GM19240 (cell line): ENCODE data around the gene FREY1.
A peak's percentile ranks its signal among the peaks of the same experiment; 100 is the strongest.

Experiments used
- DNase-seq: peaks from one replicate; pipeline ENCODE4 v3.0.0; 2011; ENCODE audit warnings: low spot score; ENCODE audit not compliant: insufficient read length

The FREY1 gene

DNA sequence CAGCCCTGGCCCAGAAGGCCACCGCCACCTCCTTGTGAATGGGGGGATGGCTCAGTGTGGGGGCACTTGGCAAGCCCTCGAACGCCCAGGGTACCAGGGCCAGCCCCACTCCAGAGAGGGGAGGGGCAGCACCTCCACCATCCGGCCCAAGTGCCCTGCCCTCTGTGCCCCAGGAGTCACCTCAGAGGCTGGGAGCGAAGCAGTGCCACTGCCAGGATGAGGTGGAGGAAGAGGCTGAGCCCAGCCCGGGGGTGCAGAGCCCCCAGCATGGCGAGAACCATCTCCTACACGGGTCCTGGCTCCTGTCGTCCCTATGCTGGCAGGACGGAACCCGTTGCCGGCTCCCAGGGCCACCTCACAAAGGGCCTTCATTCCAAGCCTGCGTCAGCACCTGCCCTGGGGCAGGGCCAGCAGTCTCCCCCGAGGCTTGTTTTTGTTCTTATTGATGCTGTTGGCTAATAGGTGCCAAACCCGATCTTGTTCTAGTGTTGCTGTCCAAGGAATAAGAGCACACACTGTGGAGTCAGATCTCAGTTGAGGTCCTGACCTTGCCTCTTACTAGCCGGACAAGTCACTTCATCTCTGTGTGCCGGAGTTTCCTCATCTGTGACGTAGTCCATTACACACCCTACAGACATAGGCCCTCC, at the start of gene FREY1:
TSS of gene FREY1 (minus strand) at position 307 of the 647 bp plus-strand sequence. CDS start at position 281, 26 bp downstream.
- no peak for DNase-seq

- no peak for DNase-seq
These were observed 42.9 kb upstream of the FREY1 start for GRCh38 chr11:45949992-45950407.

- no peak for DNase-seq
These were observed 41.3 kb upstream of the FREY1 start for GRCh38 chr11:45948356-45948755.

GRCh38 chr11:45947885-45948284, 40.8 kb upstream of the FREY1 start:
- DNase-seq = no peak

DNA sequence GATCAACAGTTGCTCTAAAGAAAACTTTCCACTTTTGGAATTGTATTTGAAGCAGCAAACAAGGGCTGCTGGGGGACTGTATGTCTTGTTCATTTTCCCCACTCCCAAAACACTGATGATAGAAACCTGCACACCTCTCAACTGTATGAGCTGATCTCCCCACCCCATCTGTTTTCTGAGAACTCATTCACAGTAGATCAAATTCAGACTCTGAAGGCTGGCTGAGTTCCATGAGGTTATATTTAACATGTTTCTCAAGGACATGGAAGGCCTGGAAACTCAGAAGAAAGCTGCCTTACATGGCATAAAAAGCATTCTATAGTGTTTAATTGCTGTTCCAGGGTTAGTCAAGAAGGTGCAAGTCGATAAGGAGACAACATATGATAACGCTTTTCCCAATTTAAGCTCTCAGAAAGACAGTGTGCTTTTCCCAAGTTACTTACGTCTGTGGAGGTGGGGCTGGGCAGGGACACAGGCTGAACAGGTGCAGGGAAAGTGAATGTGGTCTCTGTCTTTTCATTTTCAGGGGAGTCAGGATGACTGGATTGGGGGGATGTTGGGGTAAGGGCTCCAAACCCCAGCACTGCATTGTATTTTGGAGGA, 38.4 kb upstream of the FREY1 start:
- no peak for DNase-seq

- DNase-seq = no peak
These were observed 35.3 kb upstream of the FREY1 start for GRCh38 chr11:45942381-45942780.

DNA sequence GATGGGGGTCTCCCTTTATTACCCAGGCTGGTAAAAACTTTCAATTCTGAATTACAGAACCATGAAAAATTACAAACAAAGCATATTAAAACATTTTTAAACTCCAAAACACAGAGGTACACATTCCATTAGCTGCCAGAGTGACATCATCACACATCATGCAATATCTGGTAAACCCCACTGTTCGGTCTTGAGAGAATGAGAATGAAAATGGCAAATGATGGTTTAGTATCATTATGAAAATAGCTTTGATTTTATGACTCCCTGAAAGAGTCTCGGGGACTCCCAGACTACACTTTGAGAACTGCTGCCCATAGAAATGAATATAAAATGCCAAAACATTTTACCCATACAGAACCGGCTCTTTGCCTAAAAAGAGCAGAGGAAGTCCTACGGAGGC, 34.2 kb upstream of the FREY1 start:
- no peak for DNase-seq

DNA sequence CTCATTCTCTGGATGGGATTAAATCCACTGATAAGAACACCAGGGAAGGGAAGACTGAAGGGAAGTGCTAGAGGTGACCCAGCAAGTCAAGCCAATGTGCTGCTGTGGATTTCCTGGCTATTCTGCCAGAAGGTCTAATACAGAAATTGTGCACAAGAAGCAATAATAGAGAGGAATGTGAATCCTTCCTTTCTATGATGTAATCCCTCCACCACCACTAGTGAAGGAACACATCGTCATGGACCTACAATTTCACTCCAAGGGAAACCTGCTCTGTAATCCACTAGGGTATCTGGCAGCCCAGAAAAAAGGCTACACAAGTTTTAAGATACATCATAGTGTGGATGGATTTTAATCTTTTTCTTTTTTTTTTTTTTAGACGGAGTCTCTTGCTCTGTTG, 32.8 kb upstream of the FREY1 start:
- DNase-seq = no peak

DNA sequence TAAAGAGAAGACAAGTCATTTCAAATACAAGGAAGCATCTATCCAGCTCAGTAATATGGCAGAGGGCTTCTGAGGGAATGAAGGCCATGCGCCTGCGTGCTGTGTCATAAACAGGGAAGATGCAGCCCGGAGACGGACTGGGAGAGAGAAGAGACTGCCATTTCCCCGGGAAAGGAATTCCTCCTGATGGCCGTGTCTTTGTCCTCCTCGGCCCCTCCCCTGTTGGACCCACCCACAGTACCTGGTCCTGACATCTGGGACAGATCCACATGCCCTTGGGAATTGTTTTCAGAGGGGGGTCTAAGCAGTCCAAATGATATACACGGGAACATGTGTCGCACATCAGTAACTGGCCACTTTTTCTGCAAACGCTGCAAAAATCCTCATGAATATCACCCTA, 30.8 kb upstream of the FREY1 start:
- no peak for DNase-seq

DNA sequence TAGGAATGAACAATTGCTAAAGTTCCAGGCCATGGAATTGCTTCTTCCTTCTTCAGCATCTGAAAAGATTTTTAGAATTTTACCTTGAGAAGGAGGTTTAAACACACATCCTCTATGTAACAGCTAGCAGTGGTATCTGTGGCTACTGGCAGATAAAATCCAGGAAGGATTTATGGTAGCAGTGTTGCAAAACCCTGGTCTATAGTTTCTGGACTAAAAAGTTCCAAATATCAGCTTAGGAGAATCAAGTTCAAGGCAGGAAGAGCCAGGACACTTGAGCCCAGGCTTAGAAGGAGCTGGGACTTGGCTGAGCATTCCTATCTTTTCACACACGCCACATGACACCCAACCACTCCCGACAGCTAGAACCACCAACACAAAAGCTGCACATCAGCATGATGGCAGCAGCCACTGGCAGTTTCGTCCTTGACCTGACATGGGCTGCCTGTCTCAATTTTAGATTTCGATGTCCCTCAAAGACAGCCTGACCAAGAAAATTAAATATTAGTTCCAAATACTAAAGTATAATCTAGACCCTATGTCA, 29.5 kb upstream of the FREY1 start:
- DNase-seq = no peak

GRCh38 chr11:45935349-45936064, 28.4 kb upstream of the FREY1 start:
- DNase-seq = no peak

DNA sequence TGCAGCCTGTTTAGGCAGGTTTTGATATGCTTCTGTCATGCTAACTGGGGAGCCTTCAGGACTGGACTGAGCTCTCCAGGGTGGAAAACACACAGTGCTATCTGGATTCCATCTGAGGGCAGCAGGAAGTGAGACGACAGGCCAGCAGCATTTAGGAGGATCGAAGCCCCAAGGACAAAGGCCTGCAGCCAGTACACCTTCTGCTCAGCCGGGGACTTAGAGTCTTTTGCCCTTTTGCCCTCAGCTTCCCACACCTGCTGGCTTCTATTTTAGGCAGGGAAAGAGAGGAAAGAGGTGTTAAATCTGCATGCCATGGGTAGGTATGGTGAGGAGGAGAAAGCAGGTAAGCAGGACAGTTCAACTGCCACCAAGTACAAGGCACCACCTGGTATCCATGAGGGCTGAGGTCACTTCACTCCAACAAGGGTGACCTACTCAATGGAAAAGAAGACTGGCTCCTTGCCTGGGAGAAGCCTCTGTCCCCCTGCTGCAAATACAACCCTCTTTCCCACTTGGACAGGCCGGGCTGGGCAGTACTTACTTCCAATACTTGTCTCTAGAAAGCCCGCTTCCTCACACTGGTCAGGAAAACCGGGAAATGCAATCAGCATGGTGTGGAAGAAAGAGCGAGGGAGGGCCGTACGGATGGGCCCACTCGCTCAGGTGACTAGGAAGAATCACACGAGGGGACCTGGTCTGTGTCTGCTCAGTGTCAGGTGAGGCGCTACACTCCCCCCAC, 27.7 kb upstream of the FREY1 start:
- DNase-seq = no peak

DNA sequence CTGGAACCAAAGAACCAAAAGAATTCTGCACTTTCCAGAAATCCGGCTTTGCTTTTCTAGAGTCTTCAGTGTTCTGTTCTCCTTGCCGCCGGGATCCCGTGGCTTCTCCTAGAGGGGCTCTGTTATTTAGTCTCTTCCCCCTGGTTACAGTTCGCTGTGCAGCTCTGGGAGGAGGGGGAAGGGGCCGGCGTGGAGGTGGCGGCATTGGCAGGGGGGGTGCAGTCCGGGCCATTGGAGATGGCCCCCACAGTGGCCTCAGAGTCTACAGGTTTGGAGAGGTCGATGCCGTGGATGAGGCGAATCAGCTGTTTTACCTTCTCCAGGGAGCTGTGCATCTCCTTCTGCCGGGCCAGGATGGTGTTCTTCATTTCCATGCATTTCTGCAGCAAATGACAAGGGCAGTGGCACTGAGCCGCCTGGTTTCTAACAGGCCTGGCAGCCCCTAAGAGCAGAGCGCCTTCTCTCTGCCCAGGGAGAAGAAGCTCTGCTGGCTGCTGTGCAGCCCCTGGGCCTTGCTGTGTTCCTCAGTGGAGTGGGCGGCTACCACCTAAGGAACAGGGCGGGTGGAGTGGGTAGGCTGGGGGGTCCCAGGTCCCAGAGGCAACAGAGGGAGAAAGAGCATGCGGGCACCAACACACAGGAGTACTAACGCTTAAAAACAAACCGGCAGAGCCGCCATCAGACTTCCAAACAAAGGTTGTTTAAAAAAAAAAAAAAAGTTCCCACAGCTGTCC, 26.9 kb upstream of the FREY1 start:
- no peak for DNase-seq

GRCh38 chr11:45933131-45933831, 26.2 kb upstream of the FREY1 start:
- no peak for DNase-seq

GRCh38 chr11:45932217-45932616, 25.1 kb upstream of the FREY1 start:
- no peak for DNase-seq

DNA sequence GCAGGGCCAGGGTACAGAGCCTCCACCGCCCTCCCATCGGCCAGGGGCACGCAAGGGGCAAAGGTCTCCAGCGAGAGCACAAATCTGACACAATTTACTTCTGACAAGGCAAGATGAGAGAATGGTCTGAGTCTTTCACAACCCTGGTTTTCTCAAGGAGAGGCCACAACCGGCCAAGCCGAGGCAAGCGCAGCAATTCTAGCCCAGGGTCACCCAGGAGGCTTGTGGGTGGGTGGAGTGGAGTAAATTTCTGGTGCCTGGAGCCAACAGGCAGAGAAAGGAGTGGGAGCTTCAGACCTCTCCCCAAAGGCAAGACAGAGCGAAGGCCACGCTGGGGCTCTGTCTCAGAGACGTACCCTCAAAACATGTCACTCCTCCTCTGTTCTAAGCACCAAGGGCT, 24.7 kb upstream of the FREY1 start:
- no peak for DNase-seq

- no peak for DNase-seq
These were observed 24.0 kb upstream of the FREY1 start for GRCh38 chr11:45930951-45931570.

GRCh38 chr11:45930031-45930794, 23.1 kb upstream of the FREY1 start:
- DNase-seq = peak; percentile 88

GRCh38 chr11:45929486-45930030, 22.5 kb upstream of the FREY1 start:
- no peak for DNase-seq
